T-helper 1 cell (primary cell): ENCODE results near the gene ZNF593OS.
A peak's percentile ranks its signal among the peaks of the same experiment; 100 is the strongest.

ENCODE experiments used
- DNase-seq, 5 donors: peaks; one replicate each; pipeline ENCODE4 v3.0.0-alpha.2; 2012 to 2020

The ZNF593OS gene

DNA sequence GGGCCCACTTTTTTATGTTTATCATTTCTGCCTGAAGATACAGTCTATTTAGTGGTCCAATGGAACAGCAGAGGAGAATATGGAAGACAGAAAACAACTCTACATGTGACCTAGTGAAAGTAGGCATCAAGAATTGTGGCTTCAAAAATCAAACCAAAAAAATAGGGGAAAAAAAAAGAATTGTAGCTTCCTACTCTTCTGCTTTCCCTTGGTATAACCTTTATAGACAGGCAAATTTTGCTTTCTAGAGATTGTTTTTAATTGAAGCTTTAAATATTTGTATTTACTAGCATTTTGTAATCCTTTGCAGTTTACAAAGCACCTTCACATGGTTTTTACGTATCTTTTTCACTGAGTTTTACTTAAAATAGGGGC is 45.7 kb downstream of the ZNF593OS start:
- DNase-seq, result no peak

GRCh38 chr1:26125382-26125781 is 46.2 kb downstream of the ZNF593OS start:
- no peak for DNase-seq

- no peak for DNase-seq
Observed at GRCh38 chr1:26124418-26125331, 47.0 kb downstream of the ZNF593OS start.

- peak in 1 of 5 donors; percentile 63 for DNase-seq
Observed at GRCh38 chr1:26122988-26123973, 48.4 kb downstream of the ZNF593OS start.

DNA sequence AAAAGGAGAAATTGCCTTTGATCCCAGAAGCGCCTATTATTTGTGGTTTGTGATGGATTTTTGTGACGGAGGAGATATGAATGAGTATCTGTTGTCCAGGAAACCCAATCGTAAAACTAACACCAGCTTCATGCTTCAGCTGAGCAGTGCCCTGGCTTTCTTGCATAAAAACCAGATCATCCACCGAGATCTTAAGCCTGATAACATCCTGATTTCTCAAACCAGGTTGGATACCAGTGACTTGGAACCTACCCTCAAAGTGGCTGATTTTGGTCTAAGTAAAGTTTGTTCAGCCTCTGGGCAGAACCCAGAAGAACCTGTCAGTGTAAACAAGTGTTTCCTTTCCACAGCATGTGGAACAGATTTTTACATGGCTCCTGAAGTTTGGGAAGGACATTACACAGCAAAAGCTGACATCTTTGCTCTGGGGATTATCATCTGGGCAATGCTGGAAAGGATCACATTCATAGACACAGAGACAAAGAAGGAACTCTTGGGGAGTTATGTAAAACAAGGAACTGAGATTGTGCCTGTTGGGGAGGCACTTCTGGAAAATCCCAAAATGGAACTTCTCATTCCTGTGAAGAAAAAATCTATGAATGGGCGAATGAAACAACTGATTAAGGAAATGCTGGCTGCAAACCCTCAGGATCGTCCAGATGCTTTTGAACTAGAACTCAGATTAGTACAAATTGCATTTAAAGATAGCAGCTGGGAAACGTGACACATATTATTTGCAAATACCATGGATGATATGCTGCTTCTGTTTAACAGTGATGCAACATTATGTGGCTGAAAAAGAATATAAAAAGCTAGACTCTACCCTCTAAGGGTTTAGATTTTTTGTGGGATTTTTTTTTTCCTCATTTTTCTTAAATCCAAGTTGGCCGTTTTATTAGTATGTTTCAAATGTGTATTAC is 49.5 kb downstream of the ZNF593OS start:
- DNase-seq, result no peak

- no peak for DNase-seq
Observed at GRCh38 chr1:26119892-26120608, 51.6 kb downstream of the ZNF593OS start.
